Breast epithelium (tissue), 3 donors: ENCODE results near the gene CLEC18A.

Experiments
- CTCF ChIP-seq, 3 donors: fragments of 450-650 bp; IDR thresholded peaks; one replicate each; pipeline ENCODE4 v1.5.1; 2016 to 2017; ENCODE audit warnings: antibody characterized with exemption in 3 of 3, mild to moderate bottlenecking in 3 of 3, moderate library complexity in 3 of 3
- POLR2AphosphoS5 ChIP-seq, 3 donors: sonication (generic); formaldehyde crosslinking; IDR thresholded peaks; one replicate each; pipeline ENCODE4 v1.6.1; 2017; ENCODE audit warnings: antibody characterized with exemption in 3 of 3

DNA sequence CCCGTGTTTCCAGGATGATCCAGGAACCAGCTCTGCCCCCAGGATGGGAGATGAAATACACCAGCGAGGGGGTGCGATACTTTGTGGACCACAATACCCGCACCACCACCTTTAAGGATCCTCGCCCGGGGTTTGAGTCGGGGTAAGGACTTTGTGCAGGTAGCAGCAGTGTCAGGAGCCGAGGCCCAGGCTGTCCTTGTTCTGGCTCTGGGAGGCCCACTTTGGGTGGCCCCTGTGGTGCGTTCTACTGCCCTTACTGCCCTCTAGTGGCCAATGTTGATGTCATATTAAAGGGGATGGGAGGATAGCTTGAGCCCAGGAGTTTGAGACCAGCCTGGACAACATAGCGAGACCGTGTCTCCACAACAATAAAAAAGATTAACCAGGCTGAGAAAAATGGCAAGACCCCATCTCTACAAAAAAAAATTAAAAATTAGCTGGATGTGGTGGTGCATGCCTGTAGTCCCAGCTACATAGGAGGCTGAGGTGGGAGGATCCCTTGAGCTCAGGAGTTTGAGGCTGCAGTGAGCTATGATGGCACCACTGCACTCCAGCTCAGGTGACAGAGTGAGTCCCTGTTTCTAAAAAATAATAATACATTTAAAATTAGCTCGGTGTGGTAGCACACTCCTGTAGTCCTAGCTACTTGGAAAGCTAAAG, 20.9 kb upstream of the CLEC18A start:
- no peak for TF ChIP-seq POLR2AphosphoS5 (IDR thresholded peaks at IDR 0.05)
- peak; percentile 39 to 81 (median 71) for TF ChIP-seq CTCF (IDR thresholded peaks at IDR 0.05)
